Lower leg skin (tissue), 3 donors: ENCODE measurements around the gene SUN5.

Source experiments
- CTCF ChIP-seq, 3 donors: fragments of 450-650 bp; IDR thresholded peaks; one replicate each; pipeline ENCODE4 v1.5.1; 2016; ENCODE audit warnings: antibody characterized with exemption in 3 of 3, mild to moderate bottlenecking in 3 of 3, moderate library complexity in 2 of 3
- POLR2A ChIP-seq, 2 donors: fragments of 450-650 bp; IDR thresholded peaks; one replicate each; pipeline ENCODE4 v1.6.1; 2016 to 2017; ENCODE audit warnings: antibody characterized with exemption in 2 of 2, mild to moderate bottlenecking in 1 of 2, moderate library complexity in 1 of 2

- TF ChIP-seq POLR2A (IDR thresholded peaks at IDR 0.05): no peak
- TF ChIP-seq CTCF (IDR thresholded peaks at IDR 0.05): no peak
Observed at GRCh38 chr20:33000802-33001466, 3.3 kb downstream of the SUN5 start.
